ENCODE data around the gene OSBPL6.
"Not testable (repeated sequence)": the region's sequence is repeated elsewhere in the genome, so short reads cannot be mapped to it uniquely, and the experiment has no call there.

Gene OSBPL6

DNA sequence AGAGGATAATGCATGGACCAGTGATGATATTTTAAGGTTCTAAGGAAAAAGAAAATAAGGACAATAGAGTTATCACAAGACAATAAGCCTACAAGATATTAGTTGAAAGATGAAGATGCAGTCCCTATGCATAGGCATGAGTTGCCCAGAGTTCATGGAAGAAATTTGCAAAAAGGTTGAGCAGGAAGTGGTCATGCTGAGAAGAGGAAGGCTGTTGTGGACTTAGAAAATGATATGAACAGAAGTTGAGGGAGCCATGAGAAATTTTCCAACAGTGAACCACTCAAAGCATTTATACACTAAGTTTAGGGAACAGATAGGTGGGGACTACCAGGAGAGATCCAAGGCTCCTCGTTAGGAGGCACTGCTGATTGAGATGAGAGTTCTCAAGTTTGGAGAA, 3.5 kb downstream of the OSBPL6 start:
- in situ Hi-C loops (cut with MboI; ENCODE audit: low sequenced_read_pairs): no loop called here

DNA sequence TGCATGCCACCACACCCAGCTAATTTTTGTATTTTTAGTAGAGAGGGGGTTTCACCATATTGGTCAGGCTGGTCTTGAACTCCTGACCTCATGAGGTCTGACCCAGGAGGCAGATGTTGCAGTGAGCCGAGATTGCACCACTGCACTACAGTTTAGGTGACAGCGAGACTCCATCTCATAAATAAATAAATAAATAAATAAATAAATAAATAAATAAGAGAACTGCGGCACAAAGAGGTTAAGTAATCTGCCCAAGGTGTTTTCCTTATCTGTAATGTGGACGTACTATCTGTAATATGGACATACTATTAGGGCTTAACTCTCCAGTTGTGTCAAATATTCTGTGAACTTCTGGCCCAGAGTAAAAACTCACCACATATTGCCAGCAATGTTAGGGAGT, 4.1 kb downstream of the OSBPL6 start:
- in situ Hi-C loops (cut with MboI; ENCODE audit: low sequenced_read_pairs): not testable (repeated sequence)

- in situ Hi-C loops (cut with MboI; ENCODE audit: low sequenced_read_pairs): no loop called here
Measured at GRCh38 chr2:178199334-178199733, 5.0 kb downstream of the OSBPL6 start.

GRCh38 chr2:178200331-178200730, 6.0 kb downstream of the OSBPL6 start:
- in situ Hi-C loops (cut with MboI; ENCODE audit: low sequenced_read_pairs): no loop called here

DNA sequence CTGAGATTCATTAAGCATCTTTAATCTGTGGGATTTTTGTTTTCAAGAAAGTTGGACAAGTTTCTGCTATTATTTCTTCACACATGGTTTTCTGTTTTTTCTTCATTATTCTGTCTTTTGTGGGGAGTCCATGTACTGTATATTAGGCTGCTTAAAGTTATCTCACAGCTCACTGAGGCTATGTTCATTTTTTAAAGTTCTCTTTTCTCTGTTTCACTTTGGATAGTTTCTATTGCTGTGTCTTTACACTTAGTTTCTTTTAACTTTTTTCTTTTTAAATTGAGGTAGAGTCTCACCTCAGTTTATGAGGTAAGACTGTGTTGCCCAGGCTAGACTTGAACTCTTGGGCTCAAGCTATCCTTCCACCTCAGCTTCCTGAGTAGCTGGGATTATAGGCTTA, 8.6 kb downstream of the OSBPL6 start:
- in situ Hi-C loops (cut with MboI; ENCODE audit: low sequenced_read_pairs): no loop called here

DNA sequence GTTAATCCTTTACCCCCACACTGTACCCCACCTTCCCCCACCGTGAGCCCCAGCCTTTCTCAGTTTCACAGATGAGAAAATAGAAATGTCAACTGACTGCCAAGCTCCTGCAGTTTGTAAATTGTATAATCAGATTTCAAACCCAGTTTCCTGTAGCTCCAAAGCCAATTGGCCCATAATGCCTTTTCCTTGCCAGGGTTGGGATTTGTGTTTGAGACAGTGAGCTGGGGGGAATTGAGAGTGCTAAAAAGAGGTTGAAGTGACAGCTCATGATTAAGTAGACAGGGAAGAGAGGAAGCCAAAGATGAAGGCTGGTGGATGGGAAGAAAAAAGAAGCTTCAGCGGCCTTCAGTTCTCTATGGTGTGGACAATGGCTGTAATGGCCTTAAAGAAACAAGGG, 10.7 kb downstream of the OSBPL6 start:
- in situ Hi-C loops (cut with MboI; ENCODE audit: low sequenced_read_pairs): no loop called here

DNA sequence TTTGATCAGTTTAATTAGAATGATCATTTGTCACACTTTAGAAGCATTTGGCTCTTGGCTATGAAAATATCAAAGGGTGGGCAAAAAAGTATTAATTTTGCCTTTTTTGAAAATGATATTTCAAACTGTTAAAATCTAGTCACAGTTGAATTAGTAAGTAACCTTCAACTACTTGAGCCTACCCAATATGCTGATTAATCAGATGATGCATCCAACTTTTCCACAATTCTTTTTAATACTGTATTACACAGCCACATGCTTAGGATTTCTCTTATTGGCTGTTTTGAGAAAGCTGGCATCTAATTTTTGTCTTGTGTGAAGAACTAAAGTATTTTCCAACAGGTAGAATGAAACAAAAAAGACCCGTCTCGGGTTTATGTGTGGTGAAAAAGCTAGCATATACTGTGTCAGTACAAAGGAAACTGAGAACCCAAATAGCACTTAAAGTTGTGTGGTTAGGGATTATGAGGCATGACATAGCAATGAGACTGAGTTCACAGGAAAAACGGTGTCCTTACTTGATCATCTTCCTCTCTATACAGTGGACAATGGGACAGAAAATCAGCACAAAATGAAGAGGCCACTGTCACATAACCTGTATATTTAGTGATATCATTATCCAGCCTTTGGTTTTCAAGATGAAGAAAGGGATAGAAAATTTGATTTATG, 11.7 kb downstream of the OSBPL6 start:
- in situ Hi-C loops (cut with MboI; ENCODE audit: low sequenced_read_pairs): no loop called here

- in situ Hi-C loops (cut with MboI; ENCODE audit: low sequenced_read_pairs): no loop called here
Measured at GRCh38 chr2:178208336-178208735, 14.0 kb downstream of the OSBPL6 start.

GRCh38 chr2:178208817-178209216, 14.5 kb downstream of the OSBPL6 start:
- in situ Hi-C loops (cut with MboI; ENCODE audit: low sequenced_read_pairs): no loop called here

DNA sequence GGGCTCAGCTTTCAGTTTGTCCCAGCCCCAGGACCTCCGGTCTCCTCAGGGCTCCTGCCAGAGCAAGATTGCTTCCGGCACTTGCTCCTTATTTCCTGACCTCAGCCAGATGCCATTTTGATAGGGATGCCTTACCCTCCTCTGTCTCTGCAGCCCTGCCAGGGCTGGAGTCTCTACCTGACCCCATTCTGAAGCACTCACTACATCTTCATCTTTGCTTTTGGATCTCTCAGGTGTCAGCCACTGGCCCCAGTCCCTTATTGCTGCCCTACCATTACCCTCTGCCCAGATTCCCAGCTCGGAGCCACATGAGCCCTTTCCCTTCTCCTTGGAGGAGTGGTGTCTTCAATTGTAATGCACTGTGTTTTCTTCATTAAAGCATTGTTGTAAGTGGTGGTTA, 17.1 kb downstream of the OSBPL6 start:
- in situ Hi-C loops (cut with MboI; ENCODE audit: low sequenced_read_pairs): no loop called here

GRCh38 chr2:178211943-178212342, 17.6 kb downstream of the OSBPL6 start:
- in situ Hi-C loops (cut with MboI; ENCODE audit: low sequenced_read_pairs): no loop called here

GRCh38 chr2:178213991-178214390, 19.7 kb downstream of the OSBPL6 start:
- in situ Hi-C loops (cut with MboI; ENCODE audit: low sequenced_read_pairs): no loop called here

- in situ Hi-C loops (cut with MboI; ENCODE audit: low sequenced_read_pairs): no loop called here
Measured at GRCh38 chr2:178219247-178219646, 24.9 kb downstream of the OSBPL6 start.

DNA sequence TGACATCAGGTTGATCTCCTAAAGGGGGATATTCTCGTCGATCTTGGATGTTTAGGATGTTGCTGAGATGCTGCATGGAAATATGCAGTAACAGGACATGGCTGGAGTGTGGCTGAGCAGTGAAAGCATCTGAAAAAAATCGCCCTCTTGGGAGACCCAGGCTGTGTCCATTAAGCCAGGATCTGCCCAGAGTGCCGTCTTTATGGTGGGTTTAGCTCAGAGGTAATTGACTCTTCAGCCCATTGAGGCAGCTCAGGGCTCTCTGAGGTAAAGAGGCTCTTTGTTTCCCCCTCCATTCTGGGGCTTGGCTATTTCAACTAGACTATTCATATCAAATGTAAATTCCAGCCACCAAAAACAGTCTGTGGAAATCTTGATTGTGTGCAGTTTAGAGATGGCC, 26.5 kb downstream of the OSBPL6 start:
- in situ Hi-C loops (cut with MboI; ENCODE audit: low sequenced_read_pairs): no loop called here

GRCh38 chr2:178221556-178221955, 27.2 kb downstream of the OSBPL6 start:
- in situ Hi-C loops (cut with MboI; ENCODE audit: low sequenced_read_pairs): no loop called here

GRCh38 chr2:178223806-178224205, 29.5 kb downstream of the OSBPL6 start:
- in situ Hi-C loops (cut with MboI; ENCODE audit: low sequenced_read_pairs): no loop called here

DNA sequence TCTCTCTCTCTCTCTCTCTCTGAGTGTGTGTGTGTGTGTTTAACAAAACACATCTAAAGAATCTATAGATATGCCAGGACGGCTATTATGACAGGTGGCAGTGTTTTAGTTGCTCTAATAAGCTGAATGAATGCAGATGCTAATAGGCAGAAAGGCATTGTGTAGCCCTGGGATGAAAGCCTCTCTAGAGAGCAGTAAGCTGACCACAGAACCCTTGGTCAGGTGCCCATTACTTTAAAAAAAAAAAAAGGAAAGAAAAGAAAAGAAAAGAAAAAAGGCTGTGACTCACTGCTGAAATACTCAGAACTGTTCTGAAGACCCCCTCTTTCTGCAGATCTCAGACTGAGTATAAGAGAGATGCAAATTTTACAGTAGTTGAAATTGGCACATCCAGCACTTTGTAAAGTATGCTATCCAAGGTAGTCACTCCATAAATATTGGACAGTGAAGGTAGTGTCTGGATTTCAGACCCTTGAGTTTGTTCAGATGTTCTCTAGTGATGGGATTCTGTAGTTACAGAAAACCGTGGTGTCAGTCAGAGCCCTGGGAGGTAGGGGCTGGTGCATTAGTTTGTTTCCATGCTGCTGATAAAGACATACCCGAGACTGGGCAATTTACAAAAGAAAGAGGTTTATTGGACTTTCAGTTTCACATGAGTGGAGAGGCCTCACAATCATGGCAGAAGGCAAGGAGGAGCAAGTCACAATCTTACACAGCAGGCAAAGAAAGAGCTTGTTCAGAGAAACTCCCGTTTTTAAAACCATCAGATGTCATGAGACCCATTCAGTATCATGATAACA, 30.9 kb downstream of the OSBPL6 start:
- in situ Hi-C loops (cut with MboI; ENCODE audit: low sequenced_read_pairs): no loop called here

- in situ Hi-C loops (cut with MboI; ENCODE audit: low sequenced_read_pairs): no loop called here
Measured at GRCh38 chr2:178227187-178227586, 32.9 kb downstream of the OSBPL6 start.

DNA sequence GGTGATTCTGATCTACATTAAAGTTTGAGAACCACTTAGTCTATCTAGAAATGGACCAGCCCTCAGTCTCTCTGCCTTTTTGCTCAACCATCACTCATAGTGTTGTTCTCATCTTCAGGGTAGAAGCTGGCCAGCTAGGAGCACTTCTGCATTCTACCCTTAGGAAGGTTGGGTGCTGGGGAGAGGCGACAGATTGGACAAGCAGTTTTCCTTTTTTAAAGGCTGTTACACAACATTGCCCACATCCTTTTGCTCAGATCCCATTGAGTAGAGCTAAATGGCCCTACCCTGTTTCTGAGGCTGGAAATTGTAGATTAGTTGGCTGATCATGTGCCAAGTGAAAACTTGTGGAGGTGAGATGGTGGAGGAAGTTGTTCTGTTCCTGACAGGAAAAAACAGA, 35.6 kb downstream of the OSBPL6 start:
- in situ Hi-C loops (cut with MboI; ENCODE audit: low sequenced_read_pairs): no loop called here

DNA sequence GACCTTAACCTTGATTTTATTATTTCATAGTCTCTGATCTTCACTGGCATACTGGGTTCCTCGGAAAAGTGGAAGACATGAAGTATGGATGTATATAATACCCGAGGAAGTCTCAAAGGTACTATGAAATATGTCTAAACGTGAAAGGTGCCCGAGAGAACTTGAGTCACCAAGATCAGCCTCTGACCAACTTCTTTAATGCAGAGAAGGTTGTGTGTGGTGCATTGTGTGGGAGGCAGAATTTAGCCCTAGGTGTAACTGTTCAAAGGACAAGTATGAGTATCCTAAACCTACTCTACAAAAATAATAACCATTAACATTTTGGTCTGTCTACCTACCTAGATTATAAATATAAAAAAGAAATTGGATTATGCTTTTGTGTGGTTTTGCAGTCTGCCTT, 36.1 kb downstream of the OSBPL6 start:
- in situ Hi-C loops (cut with MboI; ENCODE audit: low sequenced_read_pairs): no loop called here

GRCh38 chr2:178233428-178233827, 39.1 kb downstream of the OSBPL6 start:
- in situ Hi-C loops (cut with MboI; ENCODE audit: low sequenced_read_pairs): no loop called here

- in situ Hi-C loops (cut with MboI; ENCODE audit: low sequenced_read_pairs): no loop called here
Measured at GRCh38 chr2:178234648-178235047, 40.3 kb downstream of the OSBPL6 start.

Measured in HL-60/S4 (cell line).